H7 (cell line): ENCODE results near the gene TMCC1. TPM values are rescaled to one million over a fixed set of nuclear protein-coding genes. Genes with fewer than 3 reads are reported as not detected.

Experiments used
- DNase-seq: peaks from one replicate; pipeline ENCODE4 v3.0.0; 2012
- H3K27me3 ChIP-seq: 2 replicates; pipeline ENCODE4 v1.6.0; 2011; ENCODE audit warnings: mild to moderate bottlenecking, low read length; ENCODE audit not compliant: control insufficient read depth, insufficient read depth
- H3K36me3 ChIP-seq: replicated peaks from 2 replicates; pipeline ENCODE4 v1.5.1; 2011; ENCODE audit warnings: low read length; ENCODE audit not compliant: control insufficient read depth, insufficient read depth
- H3K4me3 ChIP-seq: 2 replicates; pipeline ENCODE4 v1.5.1; 2011; ENCODE audit warnings: low read depth, mild to moderate bottlenecking, control low read depth, low read length, moderate library complexity; ENCODE audit not compliant: insufficient read depth
- total RNA-seq: library from RNA; depleted of rRNA; stranded (reverse); fragments of >200 nt; shearing (Covaris generic); gene quantifications from 2 replicates; pipeline ENCODE4 v1.2.3, GENCODE V29; 2014; rRNA removed

TMCC1 gene
- 24.5 and 29.9 TPM in 2 replicates for total RNA-seq

GRCh38 chr3:129893581-129894070, at the start of gene TMCC1:
TSS of gene TMCC1 (minus strand) at chr3:129893711.
- 0 out of 2 replicates have a peak, but pooled peaks cover 1% of the 10 kb centered on the region for H3K36me3 ChIP-seq
- peak; percentile 98 for DNase-seq
- no peaks in the 10 kb centered on the region for H3K27me3 ChIP-seq
- H3K4me3 ChIP-seq, result peak within 1 kb of the TSS; percentile 79

GRCh38 chr3:129943020-129943419, 49.5 kb upstream of the TMCC1 start:
- DNase-seq, result no peak
- Histone ChIP-seq H3K27me3 (no peaks in the 10 kb centered on the region), H3K4me3 (no peak overlapping the region), H3K36me3 (no peaks in the 10 kb centered on the region)

GRCh38 chr3:129942296-129942695, 48.8 kb upstream of the TMCC1 start:
- Histone ChIP-seq H3K36me3 (no peaks in the 10 kb centered on the region), H3K27me3 (no peaks in the 10 kb centered on the region), H3K4me3 (no peak overlapping the region)
- DNase-seq, result peak; percentile 88

GRCh38 chr3:129940086-129940485, 46.6 kb upstream of the TMCC1 start:
- no peak overlapping the region for H3K4me3 ChIP-seq
- no peak for DNase-seq

GRCh38 chr3:129938140-129938930, 44.8 kb upstream of the TMCC1 start:
- Histone ChIP-seq H3K27me3 (peaks cover 4% of the 10 kb centered on the region; the same call in 1 of the 2 replicates), H3K36me3 (no peaks in the 10 kb centered on the region), H3K4me3 (no peak overlapping the region)
- DNase-seq, result no peak

More at GRCh38 chr3:129940086-129940485, 46.6 kb upstream of the TMCC1 start:
- Histone ChIP-seq H3K27me3 (no peaks in the 10 kb centered on the region), H3K36me3 (no peaks in the 10 kb centered on the region)

GRCh38 chr3:129937717-129938116, 44.2 kb upstream of the TMCC1 start:
- DNase-seq, result peak; percentile 54

GRCh38 chr3:129936757-129937156, 43.2 kb upstream of the TMCC1 start:
- no peak for DNase-seq
- H3K4me3 ChIP-seq, result no peak overlapping the region
- H3K36me3 ChIP-seq, result no peaks in the 10 kb centered on the region
- peaks cover 4% of the 10 kb centered on the region; the same call in 1 of the 2 replicates for H3K27me3 ChIP-seq

More at GRCh38 chr3:129937717-129938116, 44.2 kb upstream of the TMCC1 start:
- no peaks in the 10 kb centered on the region for H3K36me3 ChIP-seq
- H3K27me3 ChIP-seq, result peaks cover 4% of the 10 kb centered on the region; the same call in 1 of the 2 replicates
- no peak overlapping the region for H3K4me3 ChIP-seq

- Histone ChIP-seq H3K36me3 (no peaks in the 10 kb centered on the region), H3K27me3 (peaks cover 4% of the 10 kb centered on the region; the same call in 1 of the 2 replicates), H3K4me3 (no peak overlapping the region)
- DNase-seq, result peak; percentile 82
Measured at GRCh38 chr3:129934234-129935123, 41.0 kb upstream of the TMCC1 start.

- Histone ChIP-seq H3K27me3 (peaks cover 4% of the 10 kb centered on the region; the same call in 1 of the 2 replicates), H3K36me3 (no peaks in the 10 kb centered on the region), H3K4me3 (no peak overlapping the region)
- DNase-seq, result no peak
Measured at GRCh38 chr3:129933471-129933870, 40.0 kb upstream of the TMCC1 start.

GRCh38 chr3:129929383-129929782, 35.9 kb upstream of the TMCC1 start:
- H3K4me3 ChIP-seq, result no peak overlapping the region
- H3K27me3 ChIP-seq, result peaks cover 4% of the 10 kb centered on the region; the same call in 1 of the 2 replicates
- H3K36me3 ChIP-seq, result no peaks in the 10 kb centered on the region
- no peak for DNase-seq

- no peak overlapping the region for H3K4me3 ChIP-seq
- no peaks in the 10 kb centered on the region for H3K27me3 ChIP-seq
- H3K36me3 ChIP-seq, result no peaks in the 10 kb centered on the region
- no peak for DNase-seq
Measured at GRCh38 chr3:129927072-129927471, 33.6 kb upstream of the TMCC1 start.

- no peak for DNase-seq
- Histone ChIP-seq H3K4me3 (no peak overlapping the region), H3K27me3 (no peaks in the 10 kb centered on the region), H3K36me3 (no peaks in the 10 kb centered on the region)
Measured at GRCh38 chr3:129919806-129920205, 26.3 kb upstream of the TMCC1 start.

- Histone ChIP-seq H3K4me3 (no peak overlapping the region), H3K36me3 (no peaks in the 10 kb centered on the region), H3K27me3 (no peaks in the 10 kb centered on the region)
- no peak for DNase-seq
Measured at GRCh38 chr3:129919357-129919756, 25.8 kb upstream of the TMCC1 start.

GRCh38 chr3:129918461-129918860, 24.9 kb upstream of the TMCC1 start:
- Histone ChIP-seq H3K27me3 (no peaks in the 10 kb centered on the region), H3K4me3 (no peak overlapping the region), H3K36me3 (no peaks in the 10 kb centered on the region)
- no peak for DNase-seq
